LoVo (cell line): ENCODE data around the gene KLF17.
"Not testable (repeated sequence)": the region's sequence is repeated elsewhere in the genome, so short reads cannot be mapped to it uniquely, and the experiment has no call there.

ENCODE experiments used
- DNase-seq: peaks from one replicate; pipeline ENCODE4 v3.0.0-alpha.2; 2016; ENCODE audit warnings: low spot score

The KLF17 gene

DNA sequence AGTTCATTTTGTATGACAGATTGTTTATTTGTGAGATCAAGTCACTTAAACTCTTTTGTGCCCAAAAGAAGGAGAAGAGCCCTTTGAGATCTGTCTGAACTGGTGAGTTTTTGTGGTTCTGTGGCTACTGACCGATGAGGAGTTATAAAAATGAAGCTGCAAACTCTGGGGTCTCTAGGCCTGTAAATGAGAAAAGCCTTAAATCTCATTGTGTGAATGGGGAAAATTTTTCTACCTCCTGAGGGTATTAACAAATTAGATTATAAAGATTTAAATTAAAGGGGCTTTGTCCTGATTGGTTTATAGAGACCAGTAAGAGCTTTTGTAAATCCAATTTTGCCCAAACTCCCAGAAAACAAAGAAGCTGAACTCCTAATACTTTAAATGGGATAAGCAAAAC, 9.7 kb upstream of the KLF17 start:
- DNase-seq: no peak

DNA sequence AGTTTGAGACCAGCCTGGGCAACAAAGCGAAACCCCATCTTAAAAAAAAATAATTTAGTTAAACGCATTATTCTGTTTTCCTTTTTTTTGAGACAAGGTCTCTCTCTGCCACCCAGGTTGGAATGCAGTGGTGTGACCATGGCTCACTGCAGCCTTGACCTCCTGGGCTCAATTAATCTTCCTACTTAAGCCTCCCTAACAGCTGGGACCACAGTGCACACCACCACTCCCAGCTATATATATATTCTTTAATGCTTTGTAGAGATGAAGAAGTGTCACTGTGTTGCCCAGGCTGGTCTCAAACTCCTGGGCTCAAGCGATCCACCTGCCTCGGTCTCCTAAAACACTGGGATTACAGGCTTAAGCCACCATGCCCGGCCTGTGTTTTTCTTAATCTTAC, 7.7 kb upstream of the KLF17 start:
- DNase-seq: no peak

DNA sequence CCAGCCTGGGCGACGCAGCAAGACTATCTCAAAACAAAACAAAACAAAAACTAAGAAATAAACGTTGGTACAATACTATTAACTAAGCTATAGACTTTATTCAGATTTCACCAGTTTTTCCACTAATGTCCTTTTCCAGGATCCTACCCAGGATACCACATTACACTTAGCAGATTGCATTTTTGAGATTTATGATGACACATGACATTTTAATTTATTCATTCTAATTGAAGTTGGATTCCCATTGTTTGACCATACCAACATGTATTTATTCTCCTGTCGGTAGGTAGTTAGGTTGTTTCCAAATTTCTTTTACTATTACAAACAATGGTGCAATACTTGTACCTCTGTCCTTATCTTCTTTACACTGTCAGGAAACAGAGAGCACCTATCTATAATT, 6.8 kb upstream of the KLF17 start:
- DNase-seq: no peak

DNA sequence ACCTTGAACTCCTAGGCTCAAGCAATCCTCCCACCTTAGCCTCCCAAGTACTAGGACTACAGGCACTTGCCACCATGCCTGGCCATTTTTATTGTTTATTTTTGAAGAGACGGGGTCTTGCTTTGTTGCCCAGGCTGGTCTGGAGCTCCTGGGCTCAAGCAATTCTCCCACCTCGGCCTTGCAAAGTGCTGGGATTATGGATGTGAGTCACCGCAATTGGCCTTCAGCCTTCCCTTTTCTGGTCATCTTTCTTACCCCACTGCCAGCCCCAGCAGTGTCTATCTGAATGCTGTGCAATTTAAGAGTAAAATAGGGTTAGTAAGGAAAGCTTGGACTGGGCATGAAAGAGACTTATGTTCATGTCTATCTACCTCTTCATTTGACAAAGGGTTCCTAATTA, 6.1 kb upstream of the KLF17 start:
- DNase-seq: no peak

DNA sequence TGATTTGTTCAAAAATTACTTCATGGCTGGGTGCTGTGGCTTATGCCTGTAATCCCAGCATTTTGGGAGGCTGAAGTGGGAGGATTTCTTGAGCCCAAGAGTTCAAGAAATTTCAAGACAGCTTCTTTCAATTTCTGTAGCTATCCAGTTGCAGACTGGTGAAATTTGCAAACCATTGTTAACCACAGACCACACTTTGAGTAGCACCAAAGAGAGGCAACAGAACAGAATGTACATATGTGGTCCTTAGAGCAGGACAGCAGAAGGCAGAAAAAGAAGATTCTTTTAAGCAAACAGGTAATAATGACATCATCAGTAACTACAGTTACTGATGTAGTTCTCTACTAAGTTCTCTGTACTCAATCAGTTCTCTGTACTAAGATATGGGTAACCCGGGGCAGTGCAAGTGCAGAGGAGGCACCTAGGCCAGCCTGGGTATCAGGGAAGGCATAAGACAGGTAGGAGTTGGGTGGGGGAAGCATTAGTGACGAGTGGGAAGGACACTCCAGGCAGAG, 5.5 kb upstream of the KLF17 start:
- DNase-seq: no peak

DNA sequence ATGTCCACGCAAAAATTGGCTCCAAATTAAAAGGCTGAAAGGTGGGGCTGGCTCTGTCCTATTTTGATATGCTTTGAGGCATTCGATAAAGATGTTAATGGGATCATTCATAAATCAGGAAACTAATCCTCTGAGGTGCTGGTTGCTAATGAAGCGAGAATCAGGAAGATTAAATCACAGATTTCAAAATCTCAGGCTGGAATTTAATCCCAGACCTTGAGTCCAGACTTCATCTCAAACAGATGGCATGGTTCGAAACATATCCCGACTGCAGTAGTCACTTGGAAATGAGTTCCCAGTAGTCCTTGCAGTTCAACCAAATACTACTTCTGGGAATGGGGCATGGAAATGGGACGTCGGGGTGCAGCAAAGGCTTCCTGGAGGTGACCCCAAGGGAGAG, 4.5 kb upstream of the KLF17 start:
- no peak for DNase-seq

DNA sequence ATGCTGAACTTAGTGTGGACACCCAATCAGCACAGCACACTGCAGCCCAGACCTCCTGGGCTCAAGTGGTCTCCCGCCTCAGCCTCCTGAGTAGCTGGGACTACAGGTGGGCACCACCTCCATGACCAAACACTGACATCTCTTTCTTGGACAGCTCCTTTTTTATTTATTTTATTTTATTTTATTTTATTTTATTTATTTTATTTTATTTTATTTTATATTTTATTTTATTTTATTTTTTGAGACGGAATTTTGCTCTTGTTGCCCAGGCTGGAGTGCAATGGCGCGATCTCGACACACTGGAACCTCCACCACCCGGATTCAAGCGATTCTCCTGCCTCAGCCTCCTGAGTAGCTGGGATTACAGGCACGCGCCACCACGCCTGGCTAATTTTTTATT, 1.3 kb upstream of the KLF17 start:
- DNase-seq: not testable (repeated sequence)

DNA sequence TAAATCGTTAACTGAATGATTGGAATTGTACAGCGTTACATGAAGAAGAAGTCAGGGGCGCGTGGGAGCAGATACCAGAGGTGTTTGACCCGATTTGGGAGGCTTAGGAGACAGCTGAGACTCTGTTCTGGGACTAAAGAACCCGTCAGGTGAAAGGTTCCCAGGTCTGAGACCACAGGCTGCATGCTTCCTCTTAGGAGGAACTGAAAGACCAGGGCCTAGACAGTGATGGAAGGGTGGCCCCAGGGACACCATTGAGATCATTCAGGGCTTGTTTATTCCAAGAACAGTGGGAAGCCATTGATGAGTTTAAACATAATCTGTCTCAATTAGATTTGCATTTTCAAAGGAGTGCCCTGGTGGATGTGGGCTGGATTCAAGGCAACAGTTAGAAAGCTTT, 904 bp downstream of the KLF17 start:
- no peak for DNase-seq

DNA sequence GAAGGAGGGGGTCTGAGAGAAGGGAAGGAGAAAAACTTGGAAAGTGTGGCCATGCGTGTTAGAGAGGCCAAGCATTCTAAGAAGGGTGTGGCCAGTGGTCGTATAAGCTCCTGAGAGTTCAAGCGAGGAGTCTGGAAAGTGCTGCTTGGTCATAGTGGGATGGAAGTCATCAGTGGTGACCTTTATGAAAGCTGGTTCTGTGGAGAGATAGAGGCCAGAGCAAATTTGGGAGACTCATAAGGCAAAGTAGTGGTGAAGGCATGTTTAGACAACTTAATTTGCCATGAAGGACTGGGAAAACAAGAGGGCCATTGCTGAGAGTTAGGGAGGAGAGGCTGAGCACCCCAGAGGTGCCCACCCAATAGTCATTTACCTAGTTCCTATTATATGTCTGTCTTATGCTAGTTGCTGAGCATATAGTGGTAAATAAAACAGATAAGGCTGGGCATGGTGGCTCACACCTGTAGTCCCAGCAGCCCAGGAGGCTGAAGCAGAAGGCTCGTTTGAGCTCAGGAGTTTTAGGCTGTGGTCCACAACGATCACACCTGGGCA, 1.9 kb downstream of the KLF17 start:
- no peak for DNase-seq

DNA sequence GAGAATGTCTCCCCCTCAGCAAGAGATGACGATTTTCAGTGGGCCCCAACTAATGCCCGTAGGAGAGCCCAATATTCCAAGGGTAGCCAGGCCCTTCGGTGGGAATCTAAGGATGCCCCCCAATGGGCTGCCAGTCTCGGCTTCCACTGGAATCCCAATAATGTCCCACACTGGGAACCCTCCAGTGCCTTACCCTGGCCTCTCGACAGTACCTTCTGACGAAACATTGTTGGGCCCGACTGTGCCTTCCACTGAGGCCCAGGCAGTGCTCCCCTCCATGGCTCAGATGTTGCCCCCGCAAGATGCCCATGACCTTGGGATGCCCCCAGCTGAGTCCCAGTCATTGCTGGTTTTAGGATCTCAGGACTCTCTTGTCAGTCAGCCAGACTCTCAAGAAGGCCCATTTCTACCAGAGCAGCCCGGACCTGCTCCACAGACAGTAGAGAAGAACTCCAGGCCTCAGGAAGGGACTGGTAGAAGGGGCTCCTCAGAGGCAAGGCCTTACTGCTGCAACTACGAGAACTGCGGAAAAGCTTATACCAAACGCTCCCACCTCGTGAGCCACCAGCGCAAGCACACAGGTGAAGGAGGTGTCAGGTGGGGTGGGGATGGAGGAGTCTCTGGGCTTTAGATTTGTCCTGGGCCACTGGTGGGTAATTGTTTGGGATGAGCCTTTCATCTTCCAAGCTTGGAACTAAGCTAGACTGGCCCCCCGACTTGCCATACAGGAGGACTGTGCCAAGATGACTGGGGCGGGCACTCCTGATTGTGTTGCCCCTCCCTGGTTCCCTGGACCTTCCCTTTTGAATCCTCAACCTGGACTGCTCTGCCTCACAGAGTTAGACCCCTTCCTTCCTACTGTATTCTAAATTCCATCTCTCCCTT, 11.2 kb downstream of the KLF17 start:
- DNase-seq: no peak

DNA sequence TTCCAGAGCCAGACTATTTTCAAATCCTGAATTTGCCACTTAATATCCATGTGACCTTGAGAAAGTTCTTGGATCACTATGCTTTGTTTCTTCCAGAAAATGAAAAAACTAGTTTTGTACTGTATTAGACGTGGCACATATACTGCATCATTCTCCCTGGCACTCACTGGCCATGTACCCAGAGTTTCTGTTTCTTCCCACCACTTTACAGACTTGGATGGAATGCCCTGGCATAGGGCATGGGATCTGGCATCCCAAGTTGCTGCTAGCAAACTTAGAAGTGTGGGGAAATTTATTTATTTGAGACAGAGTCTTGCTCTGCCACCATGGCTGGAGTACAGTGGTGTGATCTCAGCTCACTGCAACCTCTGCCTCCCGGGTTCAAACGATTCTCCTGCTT, 12.8 kb downstream of the KLF17 start:
- no peak for DNase-seq

DNA sequence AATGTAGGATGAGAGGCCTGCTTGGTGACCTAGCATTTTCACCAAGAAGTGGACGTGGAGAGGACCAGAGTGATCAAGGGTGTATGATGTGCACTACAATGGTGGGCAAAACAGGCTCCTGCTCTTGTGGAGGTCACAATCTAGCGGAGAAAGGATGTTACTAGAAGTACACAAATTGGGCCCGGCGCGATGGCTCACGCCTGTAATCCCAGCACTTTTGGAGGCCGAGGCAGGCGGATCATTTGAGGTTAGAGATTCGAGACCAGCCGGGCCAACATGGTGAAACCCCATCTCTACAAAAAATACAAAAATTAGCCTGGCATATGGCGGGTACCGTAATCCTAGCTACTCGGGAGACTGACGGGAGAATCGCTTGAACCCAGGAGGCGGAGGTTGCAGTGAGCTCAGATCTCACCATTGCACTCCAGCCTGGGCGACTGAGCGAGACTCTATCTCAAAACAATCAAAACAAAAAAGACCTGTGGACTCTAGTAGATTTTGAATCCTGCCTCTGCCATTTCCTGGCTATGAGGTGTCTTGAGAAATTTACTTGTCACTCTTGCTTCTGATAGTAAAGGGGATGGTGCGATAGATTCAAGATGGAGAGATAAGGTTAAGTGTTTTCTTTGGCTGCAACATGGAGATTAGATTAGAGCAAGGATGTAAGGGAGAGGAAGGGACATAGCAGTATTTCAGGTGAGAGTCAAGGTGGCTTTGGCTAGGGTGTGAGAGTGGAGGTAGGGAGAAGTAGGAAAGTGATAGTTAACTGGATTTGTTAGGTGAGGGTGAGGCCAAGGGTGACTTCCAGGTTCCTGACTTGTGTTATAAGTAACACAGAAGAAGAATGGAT, 15.7 kb downstream of the KLF17 start:
- DNase-seq: no peak

DNA sequence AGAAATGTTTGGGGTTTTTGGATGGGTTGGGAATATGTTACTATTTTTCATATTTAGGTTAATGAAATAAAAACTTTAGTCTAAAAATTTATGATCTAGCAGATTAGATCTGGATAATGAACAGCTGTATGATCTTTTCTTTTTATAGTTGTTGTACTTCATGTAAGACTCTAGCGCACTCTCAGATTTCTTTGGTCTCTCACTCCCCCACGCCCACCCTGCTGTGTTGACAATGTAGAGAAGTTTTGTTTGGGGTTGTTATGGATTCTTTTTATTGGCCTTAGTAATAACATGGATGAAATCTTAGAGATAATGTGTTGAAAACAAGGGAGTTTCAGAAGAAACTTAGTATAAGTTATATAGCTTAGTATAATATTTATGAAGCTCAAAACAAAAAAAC, 17.3 kb downstream of the KLF17 start:
- no peak for DNase-seq

DNA sequence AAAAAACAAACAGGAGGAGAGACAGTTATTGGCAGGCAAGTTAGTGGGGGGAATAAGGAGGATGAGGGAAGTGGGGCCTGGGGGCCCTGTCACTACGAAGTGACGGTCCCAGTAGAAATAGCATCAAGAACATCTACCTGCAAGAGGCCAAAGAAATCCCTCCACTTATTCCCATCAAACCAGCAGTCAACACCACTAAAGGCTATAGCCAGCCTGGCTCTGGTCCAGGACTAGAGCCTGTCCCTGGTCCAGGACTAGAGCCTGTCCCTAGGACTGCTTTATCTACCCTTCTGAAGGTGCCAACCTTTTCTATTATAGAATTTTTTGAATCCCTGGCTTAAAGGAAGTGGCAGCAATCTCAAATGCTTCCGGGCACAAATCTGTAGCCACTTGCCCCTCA, 19.6 kb downstream of the KLF17 start:
- no peak for DNase-seq

DNA sequence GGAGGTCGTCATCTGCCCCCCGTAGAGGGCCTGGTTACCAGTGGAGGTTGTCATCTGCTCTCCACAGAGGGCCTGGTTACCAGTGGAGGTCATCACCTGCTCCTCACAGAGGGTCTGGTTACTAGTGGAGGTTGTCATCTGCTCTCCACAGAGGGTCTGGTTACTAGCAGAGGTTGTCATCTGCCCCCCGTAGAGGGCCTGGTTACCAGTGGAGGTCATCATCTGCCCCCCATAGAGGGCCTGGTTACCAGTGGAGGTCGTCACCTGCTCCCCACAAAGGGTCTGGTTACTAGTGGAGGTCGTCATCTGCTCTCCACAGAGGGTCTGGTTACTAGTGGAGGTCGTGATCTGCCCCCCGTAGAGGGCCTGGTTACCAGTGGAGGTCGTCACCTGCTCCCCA, 20.9 kb downstream of the KLF17 start:
- not testable (repeated sequence) for DNase-seq

DNA sequence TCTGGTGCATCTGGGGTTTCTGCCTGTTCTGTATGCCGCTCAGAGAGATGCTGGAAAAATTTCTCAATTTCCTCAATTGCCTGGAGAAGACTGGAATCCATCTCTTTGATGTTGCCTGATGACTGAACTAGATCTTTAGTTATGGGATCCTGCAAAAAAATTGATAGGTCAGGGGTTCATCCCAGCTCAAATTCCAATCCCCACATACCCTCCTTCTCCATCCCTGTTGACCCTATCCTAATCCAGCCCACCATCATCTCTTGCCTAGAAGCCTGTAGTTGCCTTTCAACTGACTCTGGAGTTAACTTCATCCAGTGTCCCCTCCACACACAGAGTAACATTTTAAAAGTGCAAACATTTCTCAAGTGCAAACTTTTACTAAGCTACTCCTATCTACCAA, 22.9 kb downstream of the KLF17 start, which contains the start of gene KLF18:
Gene KLF18 (minus strand): TSS at position 101 of the 400 bp plus-strand sequence. CDS start 0 bp downstream, at position 101.
- no peak for DNase-seq

DNA sequence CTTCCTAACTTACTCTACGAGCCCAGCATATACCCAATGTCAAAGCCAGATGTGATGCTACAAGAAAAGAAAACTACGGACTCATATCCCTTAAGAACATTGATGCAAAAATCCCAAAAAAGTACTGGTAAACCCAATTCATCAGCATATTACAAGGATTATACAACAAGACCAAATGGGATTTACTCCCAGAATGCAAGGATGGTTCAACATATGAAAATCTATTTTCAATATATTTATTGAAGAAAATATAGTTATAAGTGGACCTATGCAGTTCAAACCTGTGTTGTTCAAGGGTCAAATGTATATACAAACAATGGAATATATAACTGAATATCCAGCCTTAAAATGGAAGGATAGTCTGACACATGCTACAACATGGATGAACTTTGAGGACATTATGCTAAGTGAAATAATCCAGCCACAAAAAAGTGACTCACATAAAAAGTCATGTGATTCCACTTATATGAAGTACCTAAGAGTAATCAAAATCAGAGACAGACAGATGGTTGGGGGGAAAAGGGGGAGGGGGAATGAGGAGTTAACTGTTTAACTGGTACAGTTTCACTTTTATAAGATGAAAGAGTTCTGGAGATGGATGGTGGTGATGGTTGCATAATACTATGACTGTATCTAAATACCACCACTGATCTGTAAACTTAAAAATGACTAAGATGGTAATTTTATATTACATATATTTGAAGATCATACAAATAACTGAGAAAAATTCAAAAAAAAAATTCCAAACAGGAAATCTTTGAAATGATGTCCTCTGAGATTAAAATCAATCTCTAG, 26.5 kb downstream of the KLF17 start:
- DNase-seq: no peak

DNA sequence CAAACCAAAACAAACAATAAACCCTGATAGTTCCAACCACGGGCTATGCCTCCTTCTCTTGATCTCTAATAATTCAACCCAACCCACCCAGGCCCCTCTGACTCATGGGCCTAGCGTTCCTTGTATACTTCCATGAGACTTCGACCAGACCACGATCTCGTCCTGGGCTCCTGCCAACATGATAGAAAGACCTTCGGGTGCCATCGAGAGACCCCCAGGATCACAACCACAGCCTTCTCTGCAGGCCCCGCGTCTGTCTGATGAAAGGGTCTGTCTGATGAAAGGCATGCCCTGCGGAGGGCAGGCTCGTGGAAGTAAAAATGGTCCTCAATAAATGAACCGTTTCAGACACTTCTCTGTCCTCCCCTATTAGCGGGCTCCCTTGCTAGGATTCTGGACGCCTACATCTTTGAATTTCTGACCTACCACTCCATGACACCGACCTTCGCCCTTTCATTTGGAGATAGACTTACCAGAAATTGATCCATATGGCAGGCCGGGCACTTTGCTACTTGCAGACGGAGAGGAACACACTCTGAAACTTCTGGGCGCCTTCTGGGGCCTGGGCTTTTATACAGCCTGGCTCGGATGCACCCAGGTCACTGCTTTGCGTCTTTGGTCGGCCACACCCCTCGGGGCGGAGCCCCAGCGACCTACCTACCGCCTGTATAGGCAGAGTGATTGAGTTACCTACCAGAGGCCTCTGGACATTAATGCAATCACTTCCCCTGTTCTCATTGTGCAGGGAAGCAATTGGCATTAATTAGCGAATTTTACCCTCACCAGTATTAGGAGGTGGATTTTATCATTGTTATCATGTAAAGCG, 28.1 kb downstream of the KLF17 start:
- DNase-seq: no peak

DNA sequence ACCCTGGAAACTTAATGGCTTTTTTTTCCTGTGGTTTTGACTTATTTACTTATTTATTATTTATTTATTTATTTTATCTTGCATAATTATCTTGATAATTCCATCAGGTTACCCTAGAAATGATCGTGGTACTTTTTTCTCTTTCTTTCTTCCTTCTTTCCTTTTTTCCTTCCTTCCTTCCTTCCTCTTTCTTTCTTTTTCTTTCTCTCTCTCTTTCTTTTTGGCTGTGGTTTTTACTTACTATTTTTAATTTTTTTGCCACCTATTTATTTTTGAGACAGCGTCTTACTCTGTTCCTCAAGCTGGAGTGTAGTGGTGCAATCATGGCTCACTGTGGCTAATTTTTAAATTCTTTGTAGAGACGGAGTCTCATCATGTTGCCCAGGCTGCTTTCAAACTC, 29.0 kb downstream of the KLF17 start:
- DNase-seq: no peak

DNA sequence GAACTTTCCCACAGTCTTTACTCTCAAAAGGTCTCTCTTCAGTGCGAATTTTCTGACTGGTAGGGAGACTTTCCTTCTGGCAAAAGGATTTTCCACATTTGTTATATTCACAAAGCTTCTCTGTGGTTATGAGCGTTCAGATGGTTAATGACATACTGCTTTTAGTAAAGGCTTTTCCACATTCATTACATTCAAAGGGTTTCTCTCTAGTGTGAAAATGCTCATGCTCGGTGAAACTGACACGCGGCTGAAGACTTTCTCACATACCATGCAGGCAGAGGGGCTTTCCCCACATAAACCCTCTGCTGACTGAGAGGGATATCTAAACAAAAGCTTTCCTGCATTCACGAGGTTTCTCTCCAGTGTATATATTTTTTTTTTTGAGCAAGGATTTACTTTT, 32.7 kb downstream of the KLF17 start:
- no peak for DNase-seq

DNA sequence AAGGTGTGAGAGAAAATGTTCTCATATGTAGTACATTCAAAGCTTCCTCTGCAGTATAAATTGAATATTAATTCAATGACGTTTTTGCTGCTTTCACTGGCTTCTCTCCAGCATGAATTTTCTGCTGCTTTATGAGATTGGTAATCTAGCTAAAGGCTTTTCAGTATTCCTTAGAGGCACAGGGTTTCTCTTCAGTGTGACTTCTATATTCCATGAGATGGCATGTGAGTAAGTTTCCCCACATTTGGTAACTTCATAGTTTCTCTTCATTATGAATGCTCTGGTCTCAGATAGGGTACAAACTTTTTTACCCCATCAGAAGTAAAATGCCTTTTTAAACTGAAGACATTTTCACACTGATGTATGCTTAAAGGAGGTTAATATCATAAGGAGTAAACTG, 33.2 kb downstream of the KLF17 start:
- DNase-seq: no peak
